ENCODE results near the gene ZNF81. TPM values are rescaled to one million over a fixed set of nuclear protein-coding genes. Genes with fewer than 3 reads are reported as not detected.

Gene ZNF81
- polyA plus RNA-seq, 1 donor from 2014 or later, result 7.0 TPM

DNA sequence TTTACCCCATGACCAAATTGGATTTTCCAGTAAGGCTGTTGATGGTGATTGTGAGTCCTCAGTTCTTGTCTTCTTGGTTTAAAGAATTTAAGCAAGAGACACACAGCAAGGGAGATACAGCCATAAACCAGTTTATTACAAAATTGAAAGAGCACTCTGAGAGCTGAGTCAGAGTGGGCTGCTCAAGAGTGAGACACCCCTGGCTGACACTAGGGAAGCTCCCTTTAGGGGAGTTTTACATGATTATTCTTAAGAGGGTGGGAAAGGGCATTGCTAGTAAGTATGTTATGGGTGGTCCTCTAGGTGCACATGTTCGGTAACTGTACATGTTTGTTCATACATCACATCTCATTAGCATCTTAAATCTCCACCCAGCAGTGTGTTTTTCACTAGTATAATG, 18.8 kb upstream of the ZNF81 start:
- H3K4me2 ChIP-seq (ENCODE audit: low read length), result no peak overlapping the region
- no peaks in the 10 kb centered on the region for H3F3A ChIP-seq (ENCODE audit: insufficient read depth, low read length, poor library complexity, severe bottlenecking)
- H3K9me2 ChIP-seq (ENCODE audit: insufficient read depth, low read length), result no peaks in the 10 kb centered on the region
- no peak overlapping the region for H3K4me3 ChIP-seq (ENCODE audit: low read length)
- no peak overlapping the region for H2AFZ ChIP-seq (ENCODE audit: low read depth, low read length)
- TF ChIP-seq MXI1 (conservative IDR thresholded peaks at IDR 0.05; ENCODE audit: poor library complexity, severe bottlenecking), result no peak
- no peak for TF ChIP-seq CTCF (IDR thresholded peaks at IDR 0.05; ENCODE audit: poor library complexity, severe bottlenecking)
- TF ChIP-seq EZH2 (IDR thresholded peaks at IDR 0.05; ENCODE audit: borderline replicate concordance, insufficient read depth, low read length, poor library complexity, severe bottlenecking), result no peak
- no peak for TF ChIP-seq SMC3 (conservative IDR thresholded peaks at IDR 0.05; ENCODE audit: poor library complexity)
- H3K27me3 ChIP-seq (ENCODE audit: insufficient read depth, low read depth, low read length), result no peaks in the 10 kb centered on the region
- H3K27ac ChIP-seq (ENCODE audit: low read length), result no peak overlapping the region
- no peaks in the 10 kb centered on the region for H3K36me3 ChIP-seq (ENCODE audit: insufficient read depth, low read length)
- H3K9me3 ChIP-seq (ENCODE audit: low read length), result no peaks in the 10 kb centered on the region
- no peaks in the 10 kb centered on the region for H3K79me2 ChIP-seq (replicated peaks; ENCODE audit: insufficient read depth, low read length)
- no peak overlapping the region for H3K9ac ChIP-seq (ENCODE audit: low read length)
- H4K20me1 ChIP-seq (ENCODE audit: insufficient read depth), result no peaks in the 10 kb centered on the region

DNA sequence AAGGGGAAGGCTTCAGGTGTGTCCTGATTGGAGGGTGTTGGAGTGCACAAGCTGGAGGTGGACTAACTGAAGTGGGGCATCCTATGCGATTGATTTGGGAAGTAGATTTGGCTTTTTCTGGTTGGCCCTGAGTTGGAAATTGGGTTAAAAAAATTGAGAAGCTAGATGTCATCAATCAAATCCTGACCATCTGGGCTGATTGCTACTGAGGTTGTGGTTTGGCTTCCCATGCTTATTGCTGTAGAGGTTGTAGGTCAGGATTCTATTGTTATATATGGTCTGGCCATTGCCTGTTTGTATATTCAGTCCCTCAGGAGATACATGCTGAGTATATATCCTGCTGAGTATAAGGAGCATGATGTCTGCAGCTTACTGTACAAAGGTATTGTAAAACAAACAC, 7.7 kb upstream of the ZNF81 start:
- no peaks in the 10 kb centered on the region for H3K79me2 ChIP-seq (replicated peaks; ENCODE audit: insufficient read depth, low read length)
- no peaks in the 10 kb centered on the region for H4K20me1 ChIP-seq (ENCODE audit: insufficient read depth)
- H3F3A ChIP-seq (ENCODE audit: insufficient read depth, low read length, poor library complexity, severe bottlenecking), result no peaks in the 10 kb centered on the region
- H3K4me2 ChIP-seq (ENCODE audit: low read length), result no peak overlapping the region
- no peaks in the 10 kb centered on the region for H3K9me2 ChIP-seq (ENCODE audit: insufficient read depth, low read length)
- H3K9ac ChIP-seq (ENCODE audit: low read length), result no peak overlapping the region
- no peaks in the 10 kb centered on the region for H3K36me3 ChIP-seq (ENCODE audit: insufficient read depth, low read length)
- H3K9me3 ChIP-seq (ENCODE audit: low read length), result no peaks in the 10 kb centered on the region
- H3K27me3 ChIP-seq (ENCODE audit: insufficient read depth, low read depth, low read length), result no peaks in the 10 kb centered on the region
- H3K4me3 ChIP-seq (ENCODE audit: low read length), result no peak overlapping the region
- no peak overlapping the region for H2AFZ ChIP-seq (ENCODE audit: low read depth, low read length)
- no peak for TF ChIP-seq CTCF (IDR thresholded peaks at IDR 0.05; ENCODE audit: poor library complexity, severe bottlenecking)
- TF ChIP-seq EP300 (conservative IDR thresholded peaks at IDR 0.05; ENCODE audit: poor library complexity, severe bottlenecking), result no peak
- TF ChIP-seq RAD21 (conservative IDR thresholded peaks at IDR 0.05), result no peak
- no peak for TF ChIP-seq MXI1 (conservative IDR thresholded peaks at IDR 0.05; ENCODE audit: poor library complexity, severe bottlenecking)
- no peak overlapping the region for H3K27ac ChIP-seq (ENCODE audit: low read length)

GRCh38 chrX:47831788-47832187, 4.9 kb upstream of the ZNF81 start:
- Histone ChIP-seq H3F3A (ENCODE audit: insufficient read depth, low read length, poor library complexity, severe bottlenecking) (no peaks in the 10 kb centered on the region), H3K9me3 (ENCODE audit: low read length) (no peaks in the 10 kb centered on the region), H3K79me2 (replicated peaks; ENCODE audit: insufficient read depth, low read length) (no peaks in the 10 kb centered on the region), H3K9ac (ENCODE audit: low read length) (no peak overlapping the region), H2AFZ (ENCODE audit: low read depth, low read length) (no peak overlapping the region), H3K4me2 (ENCODE audit: low read length) (no peak overlapping the region), H3K27ac (ENCODE audit: low read length) (no peak overlapping the region), H3K4me3 (ENCODE audit: low read length) (no peak overlapping the region), H3K9me2 (ENCODE audit: insufficient read depth, low read length) (no peaks in the 10 kb centered on the region), H3K27me3 (ENCODE audit: insufficient read depth, low read depth, low read length) (no peaks in the 10 kb centered on the region), H3K36me3 (ENCODE audit: insufficient read depth, low read length) (no peaks in the 10 kb centered on the region), H4K20me1 (ENCODE audit: insufficient read depth) (no peaks in the 10 kb centered on the region)
- TF ChIP-seq, protein P1, sequence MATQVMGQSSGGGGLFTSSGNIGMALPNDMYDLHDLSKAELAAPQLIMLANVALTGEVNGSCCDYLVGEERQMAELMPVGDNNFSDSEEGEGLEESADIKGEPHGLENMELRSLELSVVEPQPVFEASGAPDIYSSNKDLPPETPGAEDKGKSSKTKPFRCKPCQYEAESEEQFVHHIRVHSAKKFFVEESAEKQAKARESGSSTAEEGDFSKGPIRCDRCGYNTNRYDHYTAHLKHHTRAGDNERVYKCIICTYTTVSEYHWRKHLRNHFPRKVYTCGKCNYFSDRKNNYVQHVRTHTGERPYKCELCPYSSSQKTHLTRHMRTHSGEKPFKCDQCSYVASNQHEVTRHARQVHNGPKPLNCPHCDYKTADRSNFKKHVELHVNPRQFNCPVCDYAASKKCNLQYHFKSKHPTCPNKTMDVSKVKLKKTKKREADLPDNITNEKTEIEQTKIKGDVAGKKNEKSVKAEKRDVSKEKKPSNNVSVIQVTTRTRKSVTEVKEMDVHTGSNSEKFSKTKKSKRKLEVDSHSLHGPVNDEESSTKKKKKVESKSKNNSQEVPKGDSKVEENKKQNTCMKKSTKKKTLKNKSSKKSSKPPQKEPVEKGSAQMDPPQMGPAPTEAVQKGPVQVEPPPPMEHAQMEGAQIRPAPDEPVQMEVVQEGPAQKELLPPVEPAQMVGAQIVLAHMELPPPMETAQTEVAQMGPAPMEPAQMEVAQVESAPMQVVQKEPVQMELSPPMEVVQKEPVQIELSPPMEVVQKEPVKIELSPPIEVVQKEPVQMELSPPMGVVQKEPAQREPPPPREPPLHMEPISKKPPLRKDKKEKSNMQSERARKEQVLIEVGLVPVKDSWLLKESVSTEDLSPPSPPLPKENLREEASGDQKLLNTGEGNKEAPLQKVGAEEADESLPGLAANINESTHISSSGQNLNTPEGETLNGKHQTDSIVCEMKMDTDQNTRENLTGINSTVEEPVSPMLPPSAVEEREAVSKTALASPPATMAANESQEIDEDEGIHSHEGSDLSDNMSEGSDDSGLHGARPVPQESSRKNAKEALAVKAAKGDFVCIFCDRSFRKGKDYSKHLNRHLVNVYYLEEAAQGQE (IDR thresholded peaks at IDR 0.05; ENCODE audit: borderline replicate concordance), result no peak
- TF ChIP-seq SMC3 (conservative IDR thresholded peaks at IDR 0.05; ENCODE audit: poor library complexity) (no peak), POLR2AphosphoS5 (IDR thresholded peaks at IDR 0.05) (no peak), MXI1 (conservative IDR thresholded peaks at IDR 0.05; ENCODE audit: poor library complexity, severe bottlenecking) (no peak), TAF1 (IDR thresholded peaks at IDR 0.05; ENCODE audit: low read depth) (no peak), EZH2 (IDR thresholded peaks at IDR 0.05; ENCODE audit: borderline replicate concordance, insufficient read depth, low read length, poor library complexity, severe bottlenecking) (no peak), RAD21 (conservative IDR thresholded peaks at IDR 0.05) (no peak), EP300 (conservative IDR thresholded peaks at IDR 0.05; ENCODE audit: poor library complexity, severe bottlenecking) (no peak), CTCF (IDR thresholded peaks at IDR 0.05; ENCODE audit: poor library complexity, severe bottlenecking) (no peak)
